Osteocyte (in vitro differentiated cells): Measurements from ENCODE around the gene TEC. TPM values are rescaled to one million over a fixed set of nuclear protein-coding genes. Genes with fewer than 3 reads are reported as not detected.

ENCODE experiments used
- DNase-seq: peaks from one replicate; pipeline ENCODE4 v3.0.0; 2021; ENCODE audit warnings: mixed read lengths; ENCODE audit not compliant: unreplicated experiment; ENCODE audit errors: extremely low spot score
- H3K27ac Mint-ChIP-seq: one replicate; pipeline ENCODE4 v1.8.0; 2021; ENCODE audit warnings: mild to moderate bottlenecking, mixed read lengths; ENCODE audit not compliant: unreplicated experiment
- H3K27me3 Mint-ChIP-seq: one replicate; pipeline ENCODE4 v1.8.0; 2021; ENCODE audit warnings: mixed read lengths; ENCODE audit not compliant: unreplicated experiment
- H3K36me3 Mint-ChIP-seq: one replicate; pipeline ENCODE4 v1.8.0; 2021; ENCODE audit warnings: mixed read lengths; ENCODE audit not compliant: unreplicated experiment
- H3K4me1 Mint-ChIP-seq: one replicate; pipeline ENCODE4 v1.8.0; 2021; ENCODE audit warnings: mixed read lengths; ENCODE audit not compliant: unreplicated experiment
- H3K4me3 Mint-ChIP-seq: one replicate; pipeline ENCODE4 v1.8.0; 2021; ENCODE audit warnings: mild to moderate bottlenecking, moderate library complexity, mixed read lengths; ENCODE audit not compliant: unreplicated experiment
- H3K9me3 Mint-ChIP-seq: one replicate; pipeline ENCODE4 v1.8.0; 2021; ENCODE audit warnings: mixed read lengths; ENCODE audit not compliant: unreplicated experiment
- total RNA-seq: library from RNA; stranded (reverse); gene quantifications from 2 replicates; pipeline ENCODE4 v1.2.1, GENCODE V29; 2021
- TF ChIP-seq, protein P1 (sequence below): fragments of 200-600 bp; sonication (generic); IDR thresholded peaks from 2 replicates; pipeline ENCODE4 v1.5.0; 2021; ENCODE audit warnings: antibody characterized with exemption, mild to moderate bottlenecking, moderate library complexity

TEC gene
- total RNA-seq, 1 donor from 2014 or later = not detected

DNA sequence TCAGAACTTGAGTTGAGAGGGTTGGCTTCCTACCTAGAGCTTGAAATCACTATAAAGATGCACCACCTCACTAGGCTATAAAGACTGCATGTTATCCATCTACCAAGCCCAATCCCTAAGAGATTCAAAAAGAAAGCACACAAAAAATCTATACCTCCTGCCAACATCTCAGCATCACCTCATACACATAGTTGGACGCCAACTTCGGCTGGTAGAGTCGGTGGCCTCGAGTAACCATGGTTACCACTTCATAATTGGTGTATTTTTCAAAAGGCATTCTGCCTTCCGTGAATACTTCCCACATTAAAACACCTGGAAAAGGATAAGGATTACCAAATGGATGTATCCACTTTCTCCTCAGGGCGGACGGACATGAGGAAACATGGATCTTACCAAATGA, 131.1 kb downstream of the TEC start:
- H3K9me3 Mint-ChIP-seq = no peaks in the 10 kb centered on the region
- no peak overlapping the region for H3K27ac Mint-ChIP-seq
- H3K27me3 Mint-ChIP-seq = peaks cover 4% of the 10 kb centered on the region
- H3K4me3 Mint-ChIP-seq = no peak overlapping the region
- TF ChIP-seq, protein P1, sequence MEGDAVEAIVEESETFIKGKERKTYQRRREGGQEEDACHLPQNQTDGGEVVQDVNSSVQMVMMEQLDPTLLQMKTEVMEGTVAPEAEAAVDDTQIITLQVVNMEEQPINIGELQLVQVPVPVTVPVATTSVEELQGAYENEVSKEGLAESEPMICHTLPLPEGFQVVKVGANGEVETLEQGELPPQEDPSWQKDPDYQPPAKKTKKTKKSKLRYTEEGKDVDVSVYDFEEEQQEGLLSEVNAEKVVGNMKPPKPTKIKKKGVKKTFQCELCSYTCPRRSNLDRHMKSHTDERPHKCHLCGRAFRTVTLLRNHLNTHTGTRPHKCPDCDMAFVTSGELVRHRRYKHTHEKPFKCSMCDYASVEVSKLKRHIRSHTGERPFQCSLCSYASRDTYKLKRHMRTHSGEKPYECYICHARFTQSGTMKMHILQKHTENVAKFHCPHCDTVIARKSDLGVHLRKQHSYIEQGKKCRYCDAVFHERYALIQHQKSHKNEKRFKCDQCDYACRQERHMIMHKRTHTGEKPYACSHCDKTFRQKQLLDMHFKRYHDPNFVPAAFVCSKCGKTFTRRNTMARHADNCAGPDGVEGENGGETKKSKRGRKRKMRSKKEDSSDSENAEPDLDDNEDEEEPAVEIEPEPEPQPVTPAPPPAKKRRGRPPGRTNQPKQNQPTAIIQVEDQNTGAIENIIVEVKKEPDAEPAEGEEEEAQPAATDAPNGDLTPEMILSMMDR = no peak
- H3K4me1 Mint-ChIP-seq = peaks cover 9% of the 10 kb centered on the region
- no peaks in the 10 kb centered on the region for H3K36me3 Mint-ChIP-seq
- DNase-seq = no peak

DNA sequence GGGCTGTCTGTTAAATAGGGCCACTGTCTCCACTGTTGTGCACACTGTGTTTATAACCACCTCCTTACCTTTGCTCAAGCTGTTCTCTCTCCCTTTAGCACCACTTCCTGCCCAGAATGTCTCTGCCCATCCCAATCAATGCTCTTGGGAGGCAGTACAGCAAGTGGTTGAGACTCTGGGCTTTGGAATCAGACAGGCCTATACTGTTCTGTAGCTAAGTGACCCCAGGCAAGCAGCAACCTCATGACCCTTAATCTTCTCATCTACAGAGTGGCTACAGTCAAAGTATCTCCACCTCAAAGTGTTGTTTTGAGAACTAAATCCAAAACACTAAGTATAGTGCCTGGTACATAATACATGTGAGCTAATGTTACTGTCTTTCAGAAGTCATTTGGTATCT, 131.8 kb downstream of the TEC start:
- peaks cover 1% of the 10 kb centered on the region for H3K27me3 Mint-ChIP-seq
- no peak overlapping the region for H3K27ac Mint-ChIP-seq
- no peak for DNase-seq
- no peaks in the 10 kb centered on the region for H3K9me3 Mint-ChIP-seq
- no peak overlapping the region for H3K4me3 Mint-ChIP-seq
- H3K36me3 Mint-ChIP-seq = no peaks in the 10 kb centered on the region
- peaks cover 9% of the 10 kb centered on the region for H3K4me1 Mint-ChIP-seq
- TF ChIP-seq, protein P1 = no peak

DNA sequence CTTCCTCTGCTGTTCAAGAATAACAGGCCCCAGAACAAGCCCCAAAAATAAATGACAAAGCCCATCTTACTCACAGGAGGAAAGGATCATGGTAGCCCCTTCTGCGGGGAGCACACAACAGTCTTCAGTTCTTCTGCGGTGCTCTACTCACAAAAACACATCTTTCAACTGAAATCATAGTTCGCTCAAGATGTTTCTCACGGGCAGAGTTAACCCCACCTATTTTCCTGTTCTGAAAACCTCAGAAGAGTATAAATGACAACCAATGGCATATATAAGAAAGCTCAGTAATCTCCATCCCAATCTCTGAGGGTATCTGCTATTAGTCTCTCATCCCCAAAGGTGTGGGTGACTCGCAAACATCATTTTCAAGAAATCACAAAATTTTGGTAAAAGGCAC, 135.6 kb downstream of the TEC start, which contains the start of gene TXK:
Gene TXK, minus strand, starts transcription at position 170 of the 400 bp plus-strand sequence. Its CDS starts 80 bp downstream, at position 90.
- TF ChIP-seq, protein P1 = no peak
- Mint-ChIP-seq H3K36me3 (no peaks in the 10 kb centered on the region), H3K9me3 (no peaks in the 10 kb centered on the region), H3K27ac (no peak within 1 kb of the TSS), H3K4me3 (no peak within 1 kb of the TSS), H3K4me1 (peaks cover 5% of the 10 kb centered on the region), H3K27me3 (no peaks in the 10 kb centered on the region)
- DNase-seq = no peak

DNA sequence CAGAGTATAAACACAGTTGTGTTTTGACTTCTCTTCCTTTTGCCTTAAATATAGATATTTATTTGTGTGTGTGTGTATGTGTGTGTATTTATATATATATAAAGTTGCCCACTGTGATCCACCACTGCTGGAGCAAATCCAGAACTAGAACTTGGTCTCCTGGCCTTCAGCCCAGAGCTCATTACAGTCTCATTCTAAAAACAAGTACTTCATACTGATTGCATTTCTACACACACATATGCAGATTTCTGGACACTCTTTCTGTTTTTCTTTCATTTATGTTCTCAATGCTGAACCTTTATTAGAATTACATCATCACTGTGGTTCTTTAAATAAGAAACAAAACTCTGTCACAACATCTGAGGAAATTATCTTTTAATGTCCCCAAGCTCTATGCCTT, 136.0 kb downstream of the TEC start:
- TF ChIP-seq, protein P1 = no peak
- Mint-ChIP-seq H3K36me3 (no peaks in the 10 kb centered on the region), H3K27me3 (no peaks in the 10 kb centered on the region), H3K27ac (no peak overlapping the region), H3K4me1 (peaks cover 5% of the 10 kb centered on the region), H3K9me3 (no peaks in the 10 kb centered on the region), H3K4me3 (no peak overlapping the region)
- DNase-seq = no peak

DNA sequence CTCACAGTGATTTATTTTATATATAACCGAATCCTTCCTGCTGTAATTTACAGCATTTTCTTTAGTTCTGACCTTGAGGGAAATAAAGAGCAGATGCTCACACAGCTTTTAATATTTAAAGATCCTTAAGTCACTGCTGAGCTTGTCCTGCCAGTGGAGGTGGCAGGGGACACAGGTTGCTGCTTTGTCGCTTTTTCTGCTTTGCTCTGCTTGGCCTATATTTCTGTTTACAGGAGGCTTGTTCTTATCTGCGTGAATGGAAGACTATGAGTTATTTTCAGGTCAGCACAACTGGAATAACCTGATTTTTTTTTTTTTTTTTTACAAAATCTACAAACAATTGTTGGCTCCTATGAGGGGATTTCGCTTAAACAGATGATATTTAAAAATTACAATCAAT, 137.9 kb downstream of the TEC start:
- no peak overlapping the region for H3K4me3 Mint-ChIP-seq
- H3K27me3 Mint-ChIP-seq = no peaks in the 10 kb centered on the region
- DNase-seq = no peak
- H3K36me3 Mint-ChIP-seq = no peaks in the 10 kb centered on the region
- no peaks in the 10 kb centered on the region for H3K9me3 Mint-ChIP-seq
- peaks cover 18% of the 10 kb centered on the region for H3K4me1 Mint-ChIP-seq
- TF ChIP-seq, protein P1 = no peak
- no peak overlapping the region for H3K27ac Mint-ChIP-seq
